Thymus (tissue), 11 donors: Measurements from ENCODE around the gene MBNL1. TPM values are rescaled to one million over a fixed set of nuclear protein-coding genes. Genes with fewer than 3 reads are reported as not detected.

ENCODE experiments used
- DNase-seq, 9 donors: peaks; one replicate each; pipeline ENCODE4 v3.0.0-alpha.2; 2013; ENCODE audit warnings: low spot score in 9 of 9, low read depth in 6 of 9, missing footprints in 1 of 9
- H3K27ac ChIP-seq, 2 donors: one replicate each; pipeline ENCODE4 v1.5.1; 2013; ENCODE audit warnings: control low read depth in 1 of 2, low read depth in 1 of 2, low read length in 1 of 2, mild to moderate bottlenecking in 1 of 2, moderate library complexity in 1 of 2
- H3K27me3 ChIP-seq, 2 donors: one replicate each; pipeline ENCODE4 v1.5.1; 2013; ENCODE audit warnings: low read length in 1 of 2; ENCODE audit not compliant: control insufficient read depth in 2 of 2, insufficient read depth in 1 of 2
- H3K36me3 ChIP-seq, 2 donors: one replicate each; pipeline ENCODE4 v1.5.1; 2013; ENCODE audit warnings: low read length in 1 of 2, mild to moderate bottlenecking in 1 of 2, moderate library complexity in 1 of 2; ENCODE audit not compliant: control insufficient read depth in 2 of 2, insufficient read depth in 2 of 2
- H3K4me1 ChIP-seq, 2 donors: one replicate each; pipeline ENCODE4 v1.5.1; 2013; ENCODE audit warnings: low read length in 2 of 2; ENCODE audit not compliant: control insufficient read depth in 2 of 2, insufficient read depth in 2 of 2
- H3K4me3 ChIP-seq, 2 donors: one replicate each; pipeline ENCODE4 v1.5.1; 2013; ENCODE audit warnings: low read length in 2 of 2, control low read depth in 1 of 2, mild to moderate bottlenecking in 1 of 2
- H3K9me3 ChIP-seq, 2 donors: one replicate each; pipeline ENCODE4 v1.5.1; 2013; ENCODE audit warnings: low read length in 1 of 2, mild to moderate bottlenecking in 1 of 2; ENCODE audit not compliant: control insufficient read depth in 2 of 2, insufficient read depth in 1 of 2
- WGBS: extraction: QIAGEN DNeasy Blood & Tissue Kit; methylation state at CpG from one replicate; pipeline ENCODE4 v1.1.7; 2013; 5-methylcytosine and 5-hydroxymethylcytosine counted together
- polyA plus RNA-seq: library from polyadenylated mRNA; stranded (reverse); fragments of 200-250 nt; gene quantifications from one replicate; pipeline ENCODE4 v1.2.3, GENCODE V29; 2013
- total RNA-seq: library from RNA; stranded (reverse); fragments of 120-200 nt; gene quantifications from one replicate; pipeline ENCODE4 v1.2.4, GENCODE V29; 2013
- donor health status: healthy.

Gene MBNL1
- total and polyA plus RNA-seq, 2 donors: 89.0 to 178 TPM

DNA sequence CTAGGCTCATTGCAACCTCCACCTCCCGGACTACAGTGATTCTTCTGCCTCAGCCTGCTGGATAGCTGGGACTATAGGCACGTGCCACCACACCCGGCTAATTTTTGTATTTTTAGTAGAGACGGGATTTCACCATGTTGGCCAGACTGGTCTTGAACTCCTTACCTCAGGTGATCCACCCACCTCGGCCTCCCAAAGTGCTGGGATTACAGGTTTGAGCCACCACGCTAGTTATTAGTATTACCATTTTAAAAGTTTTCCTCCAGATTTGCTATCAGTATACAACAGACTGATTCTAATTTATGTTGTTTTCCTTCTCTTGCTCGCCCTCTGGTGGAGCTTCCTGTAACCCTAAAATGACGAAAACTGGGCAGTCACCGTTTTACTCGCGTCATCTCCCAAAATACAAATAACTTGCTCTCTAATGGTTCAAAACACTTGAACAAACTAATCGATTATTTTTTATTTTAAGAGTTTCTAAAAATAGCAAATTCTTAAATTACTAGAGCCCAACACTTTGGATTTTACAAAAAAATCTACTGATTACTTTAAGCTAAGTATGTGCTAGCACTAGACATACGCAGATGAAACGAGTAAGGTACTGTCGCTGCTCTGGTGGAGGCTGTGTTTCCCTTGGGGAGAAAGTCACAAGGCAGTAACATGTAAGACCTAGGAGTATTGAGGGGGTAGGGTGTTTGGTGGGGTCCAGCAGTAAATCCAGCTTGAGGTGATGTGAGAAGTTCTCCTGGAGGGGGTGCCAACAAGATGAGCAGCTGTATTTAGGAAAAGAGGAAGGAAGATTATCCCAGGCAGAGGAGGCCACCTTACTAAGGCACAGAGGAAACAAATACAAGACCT lies 203.3 kb downstream of the MBNL1 start:
- no peaks in the 10 kb centered on the region for H3K36me3 ChIP-seq
- WGBS: 23% methylated on average over 15 of the region's 15 CpGs
- peak; percentile 21 to 85 (median 61) for DNase-seq
- H3K4me1 ChIP-seq: no peaks in the 10 kb centered on the region
- H3K9me3 ChIP-seq: no peaks in the 10 kb centered on the region
- H3K4me3 ChIP-seq: no peak overlapping the region
- no peaks in the 10 kb centered on the region for H3K27me3 ChIP-seq
- H3K27ac ChIP-seq: no peak overlapping the region

DNA sequence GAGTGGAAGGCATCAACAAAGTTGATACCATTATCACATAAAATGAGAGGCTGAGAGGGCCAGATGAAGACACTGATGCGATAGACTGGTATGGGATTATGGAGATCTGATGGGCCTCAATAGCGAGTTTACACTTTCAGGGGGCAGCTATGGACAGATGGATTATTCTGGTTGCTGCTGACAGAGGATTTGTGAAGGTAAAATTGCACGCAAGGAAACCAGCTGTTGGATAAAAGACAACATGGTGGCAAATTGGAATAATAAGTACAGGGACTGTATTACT lies 203.9 kb downstream of the MBNL1 start:
- H3K27me3 ChIP-seq: no peaks in the 10 kb centered on the region
- no peaks in the 10 kb centered on the region for H3K9me3 ChIP-seq
- H3K4me1 ChIP-seq: no peaks in the 10 kb centered on the region
- no peaks in the 10 kb centered on the region for H3K36me3 ChIP-seq
- no peak overlapping the region for H3K27ac ChIP-seq
- no peak for DNase-seq
- no peak overlapping the region for H3K4me3 ChIP-seq
- 99% methylated on average over 3 of the region's 3 CpGs for WGBS

DNA sequence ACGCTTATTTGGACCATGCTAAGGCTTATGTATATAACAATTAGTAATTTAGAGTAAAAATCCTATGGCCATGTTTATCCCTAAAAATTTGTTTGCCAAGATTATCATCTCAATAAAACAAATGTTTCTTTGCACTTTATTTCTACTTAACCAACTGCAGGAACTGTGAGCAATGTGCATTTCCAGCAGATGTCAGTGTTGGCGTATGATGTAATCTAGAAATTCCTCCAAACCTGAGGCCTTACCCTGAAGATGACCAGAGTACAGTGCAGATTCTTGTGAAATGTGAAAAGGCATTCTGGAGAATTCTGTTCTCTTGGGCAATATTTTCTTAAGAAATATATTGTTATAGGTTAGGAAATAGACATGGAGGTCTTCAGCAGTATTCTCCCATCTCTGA lies 205.9 kb downstream of the MBNL1 start:
- H3K4me1 ChIP-seq: no peaks in the 10 kb centered on the region
- peak in 1 of 9 donors; percentile 31 for DNase-seq
- H3K9me3 ChIP-seq: no peaks in the 10 kb centered on the region
- no peaks in the 10 kb centered on the region for H3K27me3 ChIP-seq
- no peaks in the 10 kb centered on the region for H3K36me3 ChIP-seq
- H3K27ac ChIP-seq: no peak overlapping the region
- H3K4me3 ChIP-seq: no peak overlapping the region
- WGBS: 97% methylated on average over 2 of the region's 2 CpGs

DNA sequence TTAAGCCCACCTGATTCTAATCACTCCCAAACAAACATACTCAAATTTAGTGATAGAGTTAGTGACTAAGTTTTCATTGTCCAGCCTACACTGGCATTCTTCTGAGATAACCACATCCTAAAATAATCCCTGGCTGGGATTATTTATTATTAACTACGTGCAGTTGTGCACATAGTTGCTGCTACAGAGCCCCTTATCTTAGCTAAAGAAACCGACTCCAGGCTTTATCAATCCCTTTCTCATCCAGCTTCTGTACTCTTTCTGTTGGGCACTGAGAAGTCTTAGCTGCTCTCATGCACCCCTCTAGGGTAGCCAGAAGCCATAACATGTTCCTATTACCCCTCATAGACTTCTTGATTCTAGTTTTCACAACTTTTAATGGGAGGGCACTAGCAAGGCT lies 208.7 kb downstream of the MBNL1 start:
- 95% methylated on average over 2 of the region's 2 CpGs for WGBS
- Histone ChIP-seq H3K4me1 (no peaks in the 10 kb centered on the region), H3K27ac (no peak overlapping the region), H3K36me3 (no peaks in the 10 kb centered on the region), H3K9me3 (no peaks in the 10 kb centered on the region), H3K4me3 (no peak overlapping the region), H3K27me3 (no peaks in the 10 kb centered on the region)
- DNase-seq: no peak

DNA sequence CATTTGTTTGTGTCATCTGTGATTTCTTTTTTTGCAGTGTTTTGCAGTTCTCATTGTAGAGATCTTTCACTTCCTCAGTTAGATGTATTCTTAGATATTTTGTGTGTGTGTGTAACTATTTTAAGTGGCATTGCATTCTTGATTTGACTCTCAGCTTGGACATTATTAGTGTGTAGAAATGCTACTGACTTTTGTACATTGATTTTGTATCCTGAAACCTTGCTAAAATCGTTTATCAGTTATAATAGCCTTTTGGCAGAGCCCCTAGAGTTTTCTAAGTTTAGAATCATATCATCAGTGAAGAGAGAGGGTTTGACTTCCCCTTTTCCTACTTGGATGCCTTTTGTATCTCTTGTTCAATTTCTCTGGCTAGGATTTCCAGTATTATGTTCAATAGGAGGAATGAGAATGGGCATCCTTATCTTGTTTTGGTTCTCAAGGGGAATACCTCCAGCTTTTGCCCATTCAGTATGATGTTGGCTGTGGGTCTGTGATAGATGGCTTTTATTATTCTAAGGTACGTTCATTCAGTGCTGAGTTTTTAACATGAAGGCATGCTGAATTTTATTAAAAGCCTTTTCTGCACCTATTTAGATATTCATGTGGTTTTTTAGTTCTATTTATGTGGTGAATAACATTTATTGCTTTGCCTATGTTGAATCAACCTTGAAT lies 211.7 kb downstream of the MBNL1 start:
- Histone ChIP-seq H3K4me3 (no peak overlapping the region), H3K27ac (no peak overlapping the region)

DNA sequence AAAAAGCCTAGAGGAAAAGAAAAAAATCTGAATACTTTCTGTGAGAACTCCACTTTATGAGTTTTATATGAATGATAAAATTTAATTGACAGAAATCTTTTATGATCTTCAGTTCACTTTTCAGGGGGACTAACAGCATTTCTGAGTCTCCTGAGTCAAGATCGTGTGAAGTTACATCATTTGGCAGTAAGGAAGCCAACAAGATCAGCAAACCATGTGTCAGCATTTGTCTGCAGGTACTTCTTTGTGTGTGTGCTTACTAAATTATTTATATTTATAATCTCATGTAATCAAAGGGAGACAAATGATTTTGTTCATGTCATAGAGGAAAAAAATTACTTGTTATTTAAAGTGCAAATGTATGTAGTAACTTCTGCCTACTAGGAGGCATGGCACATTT lies 217.6 kb downstream of the MBNL1 start:
- 89% methylated on average over 1 of the region's 1 CpG for WGBS
- Histone ChIP-seq H3K4me3 (no peak overlapping the region), H3K36me3 (no peaks in the 10 kb centered on the region), H3K9me3 (no peaks in the 10 kb centered on the region), H3K27ac (no peak overlapping the region), H3K4me1 (no peaks in the 10 kb centered on the region), H3K27me3 (no peaks in the 10 kb centered on the region)
- DNase-seq: no peak

More for the DNA sequence above, 211.7 kb downstream of the MBNL1 start:
- no peaks in the 10 kb centered on the region for H3K36me3 ChIP-seq
- no peaks in the 10 kb centered on the region for H3K9me3 ChIP-seq
- WGBS: 87% methylated on average over 2 of the region's 2 CpGs
- H3K4me1 ChIP-seq: no peaks in the 10 kb centered on the region
- DNase-seq: no peak
- no peaks in the 10 kb centered on the region for H3K27me3 ChIP-seq

DNA sequence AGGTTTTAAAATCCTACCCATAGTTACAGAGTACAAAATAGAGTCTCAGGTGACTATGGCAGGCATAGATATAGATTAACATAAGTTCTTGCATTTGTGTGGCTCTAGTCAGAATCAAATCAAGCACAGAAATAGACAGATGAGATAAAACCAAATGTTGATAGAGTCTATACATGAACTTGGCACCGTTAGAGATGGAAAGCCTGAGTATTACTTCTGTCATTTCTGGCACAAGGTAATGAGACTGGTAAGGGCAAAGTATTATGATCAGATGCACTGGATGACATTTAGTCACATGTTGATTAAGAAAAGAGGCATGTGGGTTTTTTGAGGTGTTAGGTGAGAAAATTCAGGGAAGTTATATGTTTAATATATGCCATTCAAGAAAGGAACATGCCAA lies 219.7 kb downstream of the MBNL1 start:
- Histone ChIP-seq H3K4me1 (no peaks in the 10 kb centered on the region), H3K36me3 (no peaks in the 10 kb centered on the region), H3K9me3 (no peaks in the 10 kb centered on the region), H3K27ac (no peak overlapping the region), H3K27me3 (no peaks in the 10 kb centered on the region), H3K4me3 (no peak overlapping the region)
- WGBS: 96% methylated on average over 1 of the region's 1 CpG
- DNase-seq: no peak

DNA sequence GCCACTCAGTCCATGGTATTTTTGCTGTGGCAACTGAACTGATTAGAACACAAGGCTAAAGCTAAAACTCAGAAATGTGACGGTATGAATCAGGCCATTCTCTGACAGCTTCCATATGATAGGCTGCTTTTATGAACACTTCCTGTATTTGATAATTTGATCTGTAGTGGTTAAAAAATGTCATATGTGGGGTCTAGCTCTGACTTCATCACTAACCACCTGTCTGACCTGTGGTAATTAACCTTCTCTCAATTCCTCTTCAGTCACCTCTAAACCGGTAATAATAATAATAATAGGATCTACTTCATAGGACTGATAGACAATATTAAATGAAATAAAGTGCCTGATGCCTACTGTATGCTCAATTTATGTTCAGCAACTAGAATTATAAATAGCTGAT lies 223.2 kb downstream of the MBNL1 start:
- Histone ChIP-seq H3K27ac (no peak overlapping the region), H3K27me3 (no peaks in the 10 kb centered on the region), H3K9me3 (no peaks in the 10 kb centered on the region), H3K36me3 (no peaks in the 10 kb centered on the region), H3K4me1 (no peaks in the 10 kb centered on the region), H3K4me3 (no peak overlapping the region)
- WGBS: 98% methylated on average over 2 of the region's 2 CpGs
- no peak for DNase-seq

DNA sequence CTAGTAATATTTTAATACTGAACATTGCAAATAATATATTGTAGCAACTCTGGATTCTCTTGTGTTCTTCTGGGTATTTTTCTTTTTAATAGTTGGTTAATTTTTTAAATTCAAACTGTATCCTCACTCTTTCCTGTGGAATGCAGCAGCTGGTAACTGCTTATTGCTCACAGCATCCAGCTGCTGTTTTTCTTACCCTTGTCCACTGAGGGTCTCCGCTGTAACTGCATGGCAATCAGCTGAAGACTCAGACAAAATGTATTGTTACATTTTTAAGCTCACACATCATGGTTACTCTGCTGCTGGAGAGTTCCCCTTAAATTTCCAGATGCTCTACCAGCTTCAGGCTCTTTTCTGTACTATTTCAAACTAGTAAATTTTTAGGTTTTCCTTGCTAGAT lies 227.6 kb downstream of the MBNL1 start:
- no peaks in the 10 kb centered on the region for H3K4me1 ChIP-seq
- no peak overlapping the region for H3K4me3 ChIP-seq
- 97% methylated on average over 1 of the region's 1 CpG for WGBS
- no peaks in the 10 kb centered on the region for H3K36me3 ChIP-seq
- H3K9me3 ChIP-seq: peaks cover 0 to 4% of the 10 kb centered on the region in 2 donors
- H3K27me3 ChIP-seq: no peaks in the 10 kb centered on the region
- H3K27ac ChIP-seq: no peak overlapping the region
- no peak for DNase-seq
